Activated CD8-positive, alpha-beta memory T cell treated with anti-CD3 and anti-CD28 coated beads for 36 hours (primary cell): Measurements from ENCODE around the gene SDCCAG8. TPM values are rescaled to one million over a fixed set of nuclear protein-coding genes. Genes with fewer than 3 reads are reported as not detected.

ENCODE experiments used
- CTCF ChIA-PET: fragments of 350-600 bp; sonication (Branson Sonifier 250); formaldehyde crosslinking; loops from one replicate; lab custom pipeline; 2021; ENCODE audit warnings: antibody characterized with exemption; lab: Charles Lee
- POLR2A ChIA-PET: fragments of 350-600 bp; sonication (Branson Sonifier 250); formaldehyde crosslinking; loops from one replicate; lab custom pipeline; 2021; ENCODE audit warnings: antibody characterized with exemption; lab: Charles Lee
- total RNA-seq, 2 experiments: library from RNA; stranded (reverse); gene quantifications; one replicate each; pipeline ENCODE4 v1.2.3, GENCODE V29; 2021

The SDCCAG8 gene
- total RNA-seq, 2 experiments from 2014 or later = 18.6 to 19.4 TPM

DNA sequence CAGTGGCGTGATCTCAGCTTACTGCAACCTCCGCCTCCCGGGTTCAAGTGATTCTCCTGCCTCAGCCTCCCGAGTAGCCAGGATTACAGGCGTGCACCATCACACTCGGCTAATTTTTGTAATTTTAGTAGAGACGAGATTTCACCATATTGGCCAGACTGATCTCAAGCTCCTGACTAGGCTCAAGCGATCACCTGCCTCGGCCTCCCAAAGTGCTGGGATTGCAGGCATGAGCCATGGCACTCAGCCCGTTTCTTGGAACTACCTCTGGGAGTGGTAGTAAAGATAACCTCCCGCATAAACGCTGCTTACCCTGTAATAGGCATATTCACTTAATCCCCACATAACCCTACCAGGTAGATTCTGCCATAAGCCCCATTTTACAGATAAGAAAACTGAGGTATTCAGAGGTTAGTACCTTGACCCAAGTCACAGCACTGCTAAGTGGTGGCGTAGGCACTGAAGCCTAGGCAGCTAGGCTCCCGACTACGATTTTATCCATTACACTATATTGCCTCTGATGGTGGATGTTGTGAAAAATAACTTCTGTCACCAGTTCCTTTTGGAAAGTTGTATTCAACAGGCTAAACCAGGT, 143.8 kb downstream of the SDCCAG8 start:
- CTCF ChIA-PET = no interaction called here

GRCh38 chr1:243402868-243403267, 147.0 kb downstream of the SDCCAG8 start:
- POLR2A ChIA-PET = no interaction called here
- CTCF ChIA-PET = no interaction called here

More for the DNA sequence above, 143.8 kb downstream of the SDCCAG8 start:
- POLR2A ChIA-PET = no interaction called here

GRCh38 chr1:243406424-243406823, 150.6 kb downstream of the SDCCAG8 start:
- CTCF ChIA-PET = no interaction called here
- POLR2A ChIA-PET = no interaction called here

- POLR2A ChIA-PET = no interaction called here
Measured at GRCh38 chr1:243407284-243408018, 151.6 kb downstream of the SDCCAG8 start.

GRCh38 chr1:243408479-243408878, 152.6 kb downstream of the SDCCAG8 start:
- ChIA-PET CTCF (no interaction called here), POLR2A (no interaction called here)

More at GRCh38 chr1:243407284-243408018, 151.6 kb downstream of the SDCCAG8 start:
- CTCF ChIA-PET = no interaction called here

DNA sequence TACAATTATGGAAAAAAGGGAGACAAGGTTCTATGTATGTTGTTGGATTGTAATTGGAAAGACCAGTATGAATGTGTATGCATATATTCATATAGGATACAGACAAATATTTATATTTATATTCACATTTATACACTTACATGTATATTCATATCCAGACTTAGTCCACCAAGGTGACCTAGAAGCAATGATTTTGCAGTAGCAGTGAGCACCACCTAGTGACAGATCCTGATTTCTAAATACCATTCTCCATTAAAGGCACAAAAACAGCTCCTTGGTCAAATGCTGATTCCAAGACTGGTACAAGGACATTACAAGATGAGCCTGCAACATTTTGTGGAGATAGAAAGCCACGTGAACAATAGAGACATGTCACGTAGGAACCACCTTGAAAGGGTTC, 153.4 kb downstream of the SDCCAG8 start:
- ChIA-PET POLR2A (no interaction called here), CTCF (no interaction called here)

DNA sequence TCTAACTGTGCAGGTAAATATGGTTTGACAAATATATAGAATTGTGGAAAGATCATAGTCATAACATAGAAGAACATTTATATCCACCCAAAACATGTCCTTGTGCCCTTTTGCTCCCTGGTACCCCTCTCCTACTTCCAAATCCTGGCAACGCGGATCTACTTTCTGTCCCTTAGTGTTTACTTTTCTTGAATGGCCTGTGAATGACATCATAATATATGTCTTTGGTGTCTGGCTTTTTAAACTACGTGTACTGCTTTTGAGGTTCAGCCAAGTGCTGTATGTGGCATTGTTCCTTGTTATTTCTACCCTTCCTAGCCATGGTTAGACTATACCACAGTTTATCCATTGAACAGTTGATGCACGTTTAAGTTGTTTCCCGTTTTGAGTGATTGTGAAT, 155.6 kb downstream of the SDCCAG8 start:
- CTCF ChIA-PET = no interaction called here
- POLR2A ChIA-PET = no interaction called here

- CTCF ChIA-PET = no interaction called here
- POLR2A ChIA-PET = no interaction called here
Measured at GRCh38 chr1:243413431-243414151, 157.8 kb downstream of the SDCCAG8 start.

DNA sequence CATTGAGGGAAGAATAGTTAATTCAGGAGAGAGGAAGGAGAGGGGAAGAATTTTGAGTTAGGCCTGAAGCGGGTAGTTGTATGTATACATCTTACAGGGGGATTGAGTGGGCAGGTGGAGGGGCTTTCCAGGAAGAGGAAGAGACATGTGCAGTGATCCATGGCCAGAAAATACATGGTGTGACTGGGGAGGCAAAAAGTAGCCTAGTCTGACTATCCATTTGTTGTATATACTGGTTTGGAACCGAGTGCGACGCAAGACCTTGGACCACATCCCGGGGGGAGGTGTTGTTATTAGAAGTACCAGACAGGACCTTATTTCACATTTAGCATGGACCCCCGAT, 158.3 kb downstream of the SDCCAG8 start:
- CTCF ChIA-PET = no interaction called here
- POLR2A ChIA-PET = no interaction called here

DNA sequence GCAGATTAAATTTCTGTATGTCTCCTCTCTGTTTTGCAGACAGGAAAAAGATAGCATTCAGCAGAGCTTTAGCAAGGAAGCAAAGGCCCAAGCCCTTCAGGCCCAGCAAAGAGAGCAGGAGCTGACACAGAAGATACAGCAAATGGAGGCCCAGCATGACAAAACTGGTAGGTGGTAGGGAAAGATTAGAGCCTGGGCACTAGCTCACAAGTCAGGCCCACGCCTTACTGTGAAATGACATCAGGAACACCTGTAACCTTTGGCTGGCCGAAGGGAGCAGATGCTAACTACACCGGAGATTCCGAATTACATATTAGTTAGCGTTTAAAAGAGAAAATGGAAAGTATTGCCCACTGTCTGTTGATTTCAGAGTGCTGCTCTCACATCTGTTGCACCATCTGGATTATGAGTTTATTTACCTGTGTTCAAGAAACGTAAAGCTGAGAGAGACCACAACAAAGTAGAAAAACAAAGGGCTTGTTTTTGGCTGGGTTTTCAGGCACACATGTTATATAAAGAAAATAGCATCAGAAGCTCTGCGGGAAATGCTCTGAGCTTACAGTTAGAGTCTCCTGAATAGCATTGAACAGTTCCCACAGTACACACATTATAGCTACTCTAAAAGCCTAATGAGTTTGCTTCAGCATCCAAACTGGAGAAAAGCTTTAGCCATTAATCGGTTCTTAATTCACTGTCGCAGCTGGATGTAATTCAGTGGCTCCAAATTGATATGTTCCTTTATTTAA, 160.0 kb downstream of the SDCCAG8 start:
- CTCF ChIA-PET = no interaction called here
- POLR2A ChIA-PET = no interaction called here

- POLR2A ChIA-PET = no interaction called here
- CTCF ChIA-PET = no interaction called here
Measured at GRCh38 chr1:243416495-243416894, 160.7 kb downstream of the SDCCAG8 start.

- ChIA-PET CTCF (no interaction called here), POLR2A (no interaction called here)
Measured at GRCh38 chr1:243420016-243420945, 164.4 kb downstream of the SDCCAG8 start.

GRCh38 chr1:243420946-243421685, 165.3 kb downstream of the SDCCAG8 start:
- ChIA-PET POLR2A (interaction anchor here (0.6 kb wide), 1 partner anchor 293 kb away, joined by 8 read pairs; no protein-coding TSS in a partner anchor), CTCF (no interaction called here)

DNA sequence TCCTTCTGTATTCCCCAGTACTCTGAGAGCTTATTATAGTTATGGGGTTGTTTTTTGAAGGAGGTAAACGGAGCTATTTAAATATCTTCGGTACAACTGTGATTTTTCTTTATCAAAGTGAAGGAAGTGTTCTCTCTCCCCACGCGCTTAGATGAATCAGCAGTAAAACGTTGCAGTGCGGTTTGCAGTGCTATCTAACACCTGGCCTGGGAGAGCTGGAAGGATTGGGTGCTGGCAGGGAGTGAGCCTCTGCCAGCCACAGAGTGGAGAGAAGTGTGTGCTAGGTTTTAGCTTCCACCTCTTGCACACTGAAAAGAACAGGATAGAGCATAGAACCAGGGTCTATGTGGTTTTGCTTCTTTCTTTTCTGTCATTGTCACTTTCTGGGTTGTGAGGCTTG, 165.9 kb downstream of the SDCCAG8 start:
- CTCF ChIA-PET = no interaction called here
- POLR2A ChIA-PET = interaction anchor here (0.6 kb wide), 1 partner anchor 292 kb away, joined by 8 read pairs; no protein-coding TSS in a partner anchor

DNA sequence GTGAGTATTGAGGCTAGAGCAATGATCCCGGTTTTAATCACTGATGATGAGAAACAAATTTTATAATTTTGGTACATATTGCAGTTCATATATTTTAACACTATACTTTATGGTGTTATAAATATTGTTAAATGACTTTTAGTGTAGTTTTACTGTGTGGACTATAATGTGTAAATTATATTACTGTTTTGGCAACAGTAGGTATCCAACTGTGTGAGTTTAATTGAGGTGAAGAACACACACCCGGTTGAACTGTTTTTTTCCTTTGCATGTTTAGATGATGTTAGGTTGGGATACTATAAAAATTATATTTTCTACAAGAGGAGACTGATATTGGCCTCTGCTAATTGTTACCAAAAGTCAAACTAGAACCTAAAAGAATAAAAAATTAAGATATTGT, 166.5 kb downstream of the SDCCAG8 start:
- ChIA-PET POLR2A (no interaction called here), CTCF (no interaction called here)

DNA sequence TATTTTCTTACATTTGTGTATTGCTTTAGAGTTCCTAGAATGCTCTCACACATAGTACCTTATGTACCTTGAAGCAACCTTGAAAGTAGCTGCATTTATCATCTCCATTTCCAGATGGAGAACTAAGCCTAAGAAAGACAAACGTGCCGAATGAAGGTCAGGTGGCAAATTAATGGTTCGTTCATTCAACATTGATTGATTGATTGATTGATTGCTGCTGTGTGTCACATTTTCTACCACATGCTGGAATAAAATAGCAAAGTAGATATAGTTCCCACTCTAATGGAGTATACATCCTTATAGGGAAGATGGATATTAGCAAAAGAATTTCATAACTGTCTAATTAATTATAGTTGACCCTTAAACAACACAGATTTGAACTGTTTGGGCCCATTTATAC, 172.2 kb downstream of the SDCCAG8 start:
- ChIA-PET POLR2A (no interaction called here), CTCF (no interaction called here)

- POLR2A ChIA-PET = no interaction called here
- CTCF ChIA-PET = no interaction called here
Measured at GRCh38 chr1:243428617-243429342, 172.9 kb downstream of the SDCCAG8 start.

GRCh38 chr1:243431591-243431990, 175.8 kb downstream of the SDCCAG8 start:
- CTCF ChIA-PET = no interaction called here
- POLR2A ChIA-PET = no interaction called here
